T-helper 1 cell treated with Interleukin-12 subunit alpha and Interleukin-12 subunit beta and Interleukin-4 antibody, amounts not matched to agents 30 ng/mL and 1 ng/mL, for 36 hours (primary cell): ENCODE results near the gene ONECUT3. TPM values are rescaled to one million over a fixed set of nuclear protein-coding genes. Genes with fewer than 3 reads are reported as not detected.

Experiments
- intact Hi-C: fragments of 100-400 bp; cut with micrococcal nuclease; formaldehyde crosslinking; loops from one replicate; pipeline ENCODE4 v1.15.1; 2024
- total RNA-seq: library from RNA; stranded (reverse); gene quantifications from 2 replicates; pipeline ENCODE4 v1.2.3, GENCODE V29; 2022

Gene ONECUT3
- total RNA-seq, 1 donor from 2014 or later = not detected

DNA sequence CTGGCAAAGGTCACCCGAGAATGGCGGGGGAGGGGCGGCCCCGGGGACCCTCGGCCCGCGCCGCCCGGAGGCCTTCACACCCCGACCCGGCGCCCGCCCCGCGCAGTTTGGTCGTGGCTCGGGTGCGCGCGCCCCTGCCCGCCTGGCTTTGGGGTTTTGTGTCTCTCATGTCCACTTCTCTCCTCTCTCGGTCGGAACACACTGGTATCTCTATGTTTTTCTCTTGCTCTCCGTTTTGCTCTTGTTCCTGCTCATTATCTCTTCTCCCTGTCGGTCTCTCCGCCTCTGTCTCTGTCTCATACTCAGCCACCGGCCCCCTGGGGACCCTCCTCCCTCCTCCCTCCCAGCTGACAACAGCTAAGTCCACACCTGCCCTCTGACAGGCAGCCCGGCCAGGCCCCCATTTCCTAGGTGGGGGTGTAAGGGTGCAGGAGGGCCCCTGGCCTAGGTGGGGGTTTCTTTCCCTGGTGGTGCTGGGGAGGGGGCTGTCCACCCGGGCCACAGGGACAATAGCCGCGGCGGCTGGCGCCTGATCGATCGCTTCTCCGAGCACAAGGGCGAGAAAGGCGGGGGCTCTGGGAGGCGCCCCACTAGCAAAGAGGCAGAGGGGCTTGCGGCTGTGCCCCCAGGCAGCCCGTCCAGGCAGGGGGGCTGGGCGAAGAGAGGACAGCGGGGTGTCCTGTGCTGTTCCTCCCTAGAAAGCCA lies 2.3 kb downstream of the ONECUT3 start:
- intact Hi-C loops = no loop called here

DNA sequence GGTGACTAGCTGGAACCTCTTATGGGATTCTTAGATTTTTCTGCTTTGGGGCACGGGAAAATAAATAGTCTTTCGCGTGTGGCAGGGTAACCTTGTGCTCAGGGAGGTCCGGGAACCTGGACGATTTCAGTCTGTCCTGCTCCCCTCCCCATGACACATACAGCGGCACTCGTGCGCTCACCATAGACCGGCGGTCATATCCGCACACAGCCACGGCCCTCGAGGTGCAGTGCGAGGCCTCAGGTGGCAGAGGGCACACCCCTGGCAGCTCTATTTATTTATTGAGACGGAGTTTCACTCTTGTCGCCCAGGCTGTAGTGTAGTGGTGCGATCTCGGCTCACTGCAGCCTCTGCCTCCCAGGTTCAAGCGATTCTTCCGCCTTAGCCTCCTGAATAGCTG lies 3.0 kb downstream of the ONECUT3 start:
- intact Hi-C loops = no loop called here

DNA sequence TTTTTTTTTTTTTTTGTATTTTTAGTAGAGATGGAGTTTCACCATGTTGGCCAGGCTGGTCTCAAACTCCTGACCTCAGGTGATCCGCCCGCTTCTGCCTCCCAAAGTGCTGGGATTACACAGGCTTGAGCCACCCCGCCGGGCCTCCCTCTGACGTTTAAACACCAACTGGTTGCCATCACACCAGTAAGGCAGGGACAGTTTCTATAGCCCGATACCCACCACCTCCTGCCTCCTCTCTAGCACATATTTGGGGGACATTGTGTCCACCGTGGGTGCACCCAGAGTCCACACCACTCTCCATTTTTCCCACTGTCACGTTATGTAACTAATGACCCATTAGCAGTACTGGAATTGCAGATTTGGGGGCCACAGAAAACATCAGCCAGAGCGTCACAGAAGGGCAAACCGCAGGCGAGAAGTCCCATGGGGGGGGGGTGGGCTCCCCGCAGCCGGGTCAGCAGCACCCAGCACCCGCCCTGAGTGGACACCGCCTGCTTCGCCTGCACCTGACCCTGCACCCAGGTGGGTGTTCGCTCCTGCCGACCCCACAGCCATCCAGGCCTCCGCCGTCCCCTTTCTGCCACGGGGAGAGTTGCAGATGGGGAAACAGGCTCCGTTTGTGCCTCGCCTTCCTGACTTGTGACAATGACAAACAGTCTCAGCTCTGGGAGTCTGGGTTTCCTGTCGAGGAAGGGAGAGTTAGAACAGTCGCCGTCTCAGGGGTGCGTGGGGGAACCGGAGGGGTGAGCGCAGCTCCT lies 3.6 kb downstream of the ONECUT3 start:
- intact Hi-C loops = no loop called here

DNA sequence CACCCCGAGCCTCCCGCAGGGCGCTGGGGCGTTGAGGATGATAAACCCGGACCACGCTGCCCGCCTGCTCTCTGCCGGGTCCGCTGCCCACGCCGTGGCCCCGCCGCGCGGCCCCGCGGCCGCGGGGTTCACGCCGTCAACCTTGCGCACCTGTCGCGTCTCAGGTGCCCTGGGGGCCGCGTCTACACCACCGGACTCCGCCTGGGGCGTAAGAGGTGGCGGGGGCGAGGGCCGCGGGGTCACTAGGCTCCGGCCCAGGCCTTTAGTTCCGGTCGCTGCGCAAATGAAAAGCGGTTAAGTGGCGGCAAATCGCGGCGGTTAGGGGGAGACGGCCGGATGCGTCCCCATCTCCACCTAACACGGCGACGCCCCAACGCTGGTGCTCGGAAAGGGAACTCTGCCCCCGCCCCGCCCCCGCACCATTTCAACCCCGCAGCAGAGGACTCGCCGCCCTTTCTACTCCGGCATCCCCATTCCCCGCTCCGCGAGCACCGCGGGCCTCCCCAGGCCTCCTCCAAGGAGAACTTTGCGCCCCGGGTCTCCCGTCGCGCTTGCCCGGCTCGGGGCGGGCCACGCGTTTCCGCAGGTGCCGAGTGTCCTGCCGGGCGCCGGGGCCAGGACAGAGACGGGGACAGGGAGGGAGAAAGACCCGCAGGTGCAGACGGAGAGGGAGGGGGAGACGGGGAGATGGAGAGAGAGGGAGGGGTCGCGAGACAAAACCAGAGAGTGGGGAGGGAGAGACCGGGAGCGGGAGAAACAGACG lies 4.3 kb downstream of the ONECUT3 start:
- intact Hi-C loops = no loop called here

DNA sequence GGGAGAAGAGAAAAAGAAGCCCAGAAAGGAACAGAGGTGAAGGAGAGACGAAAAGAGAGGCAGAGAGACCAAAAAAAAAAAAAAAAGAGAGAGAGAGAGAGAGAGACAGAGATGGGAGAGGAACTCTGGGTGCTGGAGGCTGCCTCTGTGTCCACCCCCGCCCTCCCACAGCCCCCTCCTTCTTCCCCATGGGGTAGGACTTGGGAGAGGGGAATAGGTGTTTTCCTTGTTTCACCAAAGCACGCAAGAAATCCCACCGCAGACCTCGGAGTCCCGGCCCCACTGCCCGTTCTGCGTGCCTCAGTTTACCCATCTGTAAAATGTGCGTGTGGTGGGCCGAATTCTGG lies 4.9 kb downstream of the ONECUT3 start:
- intact Hi-C loops = no loop called here

DNA sequence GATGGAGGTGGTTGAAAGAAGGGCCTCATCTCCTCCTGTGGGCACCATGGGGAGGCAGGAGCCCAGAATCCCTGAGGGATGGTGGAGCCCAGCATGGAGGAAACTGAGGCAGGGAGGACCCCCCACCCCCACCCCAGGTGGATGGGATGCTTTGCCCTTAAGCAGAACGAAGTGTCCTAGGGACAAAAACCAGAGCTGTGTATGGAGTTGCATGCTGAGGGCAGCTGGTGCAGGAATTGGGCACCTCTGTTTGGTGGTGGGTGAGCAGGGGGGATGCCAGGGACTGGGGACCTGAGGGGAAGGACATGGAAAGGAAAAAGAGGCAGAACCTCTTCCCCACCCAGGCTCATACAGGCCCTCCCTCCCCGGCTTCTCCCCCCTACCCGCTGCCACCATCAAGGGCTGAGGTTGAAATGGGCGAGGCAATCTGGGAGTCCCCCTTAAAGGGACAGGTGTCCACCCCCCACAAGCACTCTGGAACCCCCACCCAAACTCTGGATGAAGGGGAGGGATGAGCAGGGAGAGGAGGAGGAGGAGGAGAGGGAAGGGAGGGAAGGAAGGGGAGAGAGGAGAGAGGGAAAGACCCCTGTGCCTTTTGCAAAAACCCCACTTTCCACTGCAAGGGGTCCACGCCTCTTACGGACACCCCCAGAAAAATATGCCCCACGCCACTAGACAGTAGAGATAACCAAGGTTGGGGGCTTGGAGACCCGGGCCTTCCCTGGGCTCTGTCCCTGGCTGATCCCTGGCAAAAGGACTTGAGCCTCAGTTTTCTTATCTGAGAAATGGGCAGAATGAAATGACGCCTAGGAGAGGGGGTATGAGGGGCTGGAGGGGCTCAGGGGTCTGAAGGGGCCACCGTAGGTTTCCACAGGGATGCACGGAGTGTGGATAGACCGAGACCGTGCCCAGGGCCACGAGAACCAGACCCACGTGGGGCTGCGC lies 5.9 kb downstream of the ONECUT3 start:
- intact Hi-C loops = no loop called here

DNA sequence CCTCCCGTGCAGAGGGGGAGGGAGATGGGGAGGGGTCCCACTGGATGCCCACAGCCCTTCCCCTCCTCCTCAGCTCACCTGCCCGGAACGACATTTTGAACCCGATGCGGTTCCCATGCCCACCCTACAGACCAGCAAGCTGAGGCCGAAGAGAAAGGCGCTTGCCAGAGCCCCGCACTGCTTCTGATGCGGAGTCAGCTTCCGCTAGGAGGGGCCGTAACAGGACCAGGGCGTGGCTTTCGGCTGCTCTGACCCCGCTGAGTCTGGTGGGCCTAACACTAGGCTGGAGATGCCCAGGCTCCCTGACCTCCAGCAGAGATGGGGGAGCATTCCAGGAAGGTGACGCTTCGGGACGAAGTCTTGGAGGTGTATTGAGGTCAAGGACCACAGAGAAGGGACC lies 6.7 kb downstream of the ONECUT3 start:
- intact Hi-C loops = loop anchor here (2.0 kb wide), 1 partner anchor 291 kb away; no protein-coding TSS in a partner anchor

DNA sequence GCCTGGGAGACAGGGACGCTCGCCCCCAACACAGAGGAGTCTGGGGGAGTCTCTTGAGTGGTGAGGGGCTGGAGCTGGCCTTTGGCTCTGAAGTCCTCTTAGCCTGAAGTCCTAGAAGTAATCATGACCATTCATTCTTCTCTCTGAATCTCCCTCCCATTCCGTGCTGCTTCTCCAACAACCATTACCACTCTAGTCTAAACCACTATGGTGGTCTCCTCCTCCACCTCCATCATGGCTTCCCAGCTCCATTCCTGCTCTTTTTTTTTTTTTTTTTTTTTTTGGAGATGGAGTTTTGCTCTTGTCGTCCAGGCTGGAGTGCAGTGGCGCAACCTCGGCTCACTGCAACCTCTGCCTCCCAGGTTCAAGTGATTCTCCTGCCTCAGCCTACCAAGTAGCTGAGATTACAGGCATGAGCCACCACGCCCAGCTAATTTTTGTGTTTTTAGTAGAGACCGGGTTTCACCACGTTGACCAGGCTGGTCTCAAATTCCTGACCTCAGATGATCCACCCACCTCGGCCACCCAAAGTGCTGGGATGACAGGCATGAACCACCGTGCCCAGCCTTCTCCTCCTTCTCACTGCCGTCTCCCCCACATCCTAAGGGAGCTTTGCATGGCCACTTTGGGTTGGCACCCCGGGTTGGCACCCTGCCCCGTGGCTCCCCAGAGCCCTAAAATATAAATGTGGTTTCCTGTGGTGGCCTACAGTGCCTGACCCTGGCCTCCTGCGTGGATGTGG lies 7.7 kb downstream of the ONECUT3 start:
- intact Hi-C loops = loop anchor here (2.0 kb wide), 1 partner anchor 292 kb away; no protein-coding TSS in a partner anchor

DNA sequence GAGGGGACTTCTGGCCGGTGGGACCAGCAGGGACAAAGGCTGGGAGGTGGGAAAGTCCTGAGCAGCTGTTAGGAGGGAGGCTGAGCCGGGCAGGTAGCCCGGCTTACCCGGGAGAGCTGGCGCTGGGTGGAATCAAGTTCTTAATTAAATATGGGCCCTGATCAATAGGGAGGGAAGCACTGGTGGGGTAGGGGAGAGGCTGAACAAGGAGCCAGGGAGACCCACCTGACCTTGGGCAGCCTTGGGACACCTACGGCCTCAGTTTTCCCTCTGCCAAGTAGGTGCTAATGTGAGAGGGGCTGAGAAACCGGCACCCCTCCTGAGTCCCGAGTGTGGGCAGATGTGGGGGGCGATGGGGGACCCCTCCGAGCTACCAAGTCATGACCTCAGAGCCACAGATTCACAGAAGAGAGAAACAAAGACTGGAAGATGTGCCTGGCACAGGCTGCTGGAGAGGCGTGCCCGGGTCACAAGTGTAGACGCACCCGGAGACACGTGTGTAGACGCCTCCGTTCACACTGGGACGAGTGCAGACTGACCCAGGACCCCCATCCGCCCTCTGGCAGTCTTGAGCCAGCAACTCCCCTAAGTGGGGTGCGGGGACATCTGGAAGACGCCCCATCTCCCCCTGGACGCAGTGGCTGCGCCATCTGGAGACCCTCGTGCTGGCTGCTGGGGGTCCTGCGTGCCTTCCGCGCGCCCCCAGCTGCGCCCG lies 8.4 kb downstream of the ONECUT3 start:
- intact Hi-C loops = loop anchor here (2.0 kb wide), 1 partner anchor 293 kb away; no protein-coding TSS in a partner anchor

DNA sequence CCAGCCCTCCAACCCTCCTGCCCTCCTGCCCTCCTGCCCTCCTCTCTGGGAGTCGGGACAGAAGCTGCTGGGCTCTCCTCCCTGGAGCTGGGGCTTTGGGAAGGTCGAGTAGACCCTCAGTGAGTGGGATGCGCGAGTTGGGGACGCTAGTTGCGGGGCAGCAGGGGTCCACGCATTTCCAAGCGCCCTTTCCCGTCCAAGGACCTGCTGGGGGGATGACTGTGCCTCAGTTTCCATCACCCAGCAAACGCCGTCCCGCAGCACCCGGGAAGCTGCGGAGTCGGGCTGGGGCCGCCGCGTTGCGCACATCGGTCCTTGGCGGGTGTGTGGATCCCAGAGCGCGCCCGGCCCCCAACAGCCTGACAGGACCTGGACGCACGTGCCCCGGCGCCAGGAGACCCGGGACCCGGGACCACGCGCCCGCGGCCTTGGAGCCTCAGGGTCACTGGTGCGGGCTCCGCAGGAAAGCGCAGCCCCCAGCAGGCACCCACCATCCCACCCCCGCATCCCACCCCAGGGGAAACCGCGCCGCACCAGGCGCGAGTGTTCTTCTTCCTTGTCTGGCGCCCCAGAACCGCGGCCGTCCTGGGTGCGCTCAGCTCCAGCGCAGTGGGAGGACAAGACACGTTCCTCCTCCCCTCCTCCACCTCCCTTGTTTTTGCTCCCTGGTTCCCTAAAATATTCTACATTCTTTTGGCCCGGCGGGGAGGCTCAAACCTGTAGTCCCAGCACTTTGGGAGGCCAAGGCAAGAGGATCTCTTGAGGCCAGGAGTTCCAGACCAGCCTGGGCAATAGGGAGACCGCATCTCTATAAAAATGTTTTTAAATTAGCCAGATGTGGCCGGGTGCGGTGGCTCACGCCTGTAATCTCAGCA lies 9.2 kb downstream of the ONECUT3 start:
- intact Hi-C loops = no loop called here

DNA sequence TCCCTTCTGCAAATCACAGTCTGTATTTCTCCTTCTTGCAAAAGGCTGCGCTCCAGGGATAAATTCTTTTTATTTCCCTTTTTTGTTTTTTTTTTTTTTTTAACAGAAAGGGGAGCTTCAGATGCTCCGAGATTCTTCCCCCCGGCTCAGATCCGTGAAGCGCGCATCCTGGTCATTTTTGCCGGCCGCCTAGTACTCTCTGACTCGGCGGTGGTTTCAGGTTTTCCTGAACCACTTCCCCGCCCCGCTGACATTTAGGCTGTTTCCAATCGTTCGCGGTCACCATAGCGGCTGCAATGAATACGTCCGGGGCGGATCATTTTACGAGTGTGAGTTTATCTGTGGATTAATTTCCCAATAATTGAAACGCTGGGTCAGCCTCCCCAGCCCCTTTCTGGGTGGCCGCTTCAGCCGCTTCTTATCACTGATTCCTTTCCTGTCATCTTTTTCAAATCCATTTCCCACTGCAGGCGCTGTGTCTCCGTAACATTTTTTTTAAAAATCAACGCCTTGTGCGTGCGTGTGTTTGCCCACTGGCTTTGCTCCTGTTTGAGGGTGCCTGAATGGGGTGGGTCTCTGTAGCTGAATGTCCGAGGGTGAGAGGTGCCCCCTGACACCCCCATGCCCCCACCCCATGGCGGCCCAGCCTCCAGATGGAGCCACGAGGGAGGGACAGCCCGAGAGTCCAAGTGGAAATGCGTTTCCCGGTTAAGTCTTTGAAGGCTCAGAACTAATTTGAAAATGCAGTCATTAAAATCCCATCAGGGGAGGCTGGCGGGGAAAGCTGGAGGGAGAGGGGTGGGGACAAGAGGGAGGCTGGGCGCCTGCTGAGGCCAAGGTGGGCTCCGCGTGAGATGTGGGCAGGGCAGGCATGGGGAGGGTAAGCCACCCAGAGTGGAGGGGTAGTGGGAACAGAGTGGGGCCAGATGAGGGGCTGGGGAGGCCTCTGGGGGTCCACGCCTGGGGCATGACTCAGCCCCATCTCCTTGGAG lies 10.6 kb downstream of the ONECUT3 start:
- intact Hi-C loops = no loop called here

DNA sequence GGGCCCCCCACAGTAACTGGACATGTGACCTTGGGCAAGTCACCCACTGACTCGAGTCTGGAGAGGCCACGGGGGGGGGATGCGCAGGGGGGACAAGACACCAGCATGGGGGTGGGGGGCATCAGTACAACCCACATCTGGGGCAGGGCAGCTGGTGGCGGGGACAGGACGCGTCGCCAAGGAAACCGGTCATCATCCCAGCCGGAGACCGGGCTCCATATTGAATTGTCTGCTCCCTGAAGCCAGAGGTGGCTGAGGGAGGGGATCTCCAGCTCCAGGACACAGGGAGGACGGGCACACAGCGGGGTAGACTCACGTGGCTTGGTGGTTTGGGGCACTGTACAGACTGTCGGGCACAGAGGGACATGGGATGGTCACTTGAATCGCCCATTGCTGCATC lies 11.4 kb downstream of the ONECUT3 start:
- intact Hi-C loops = no loop called here

DNA sequence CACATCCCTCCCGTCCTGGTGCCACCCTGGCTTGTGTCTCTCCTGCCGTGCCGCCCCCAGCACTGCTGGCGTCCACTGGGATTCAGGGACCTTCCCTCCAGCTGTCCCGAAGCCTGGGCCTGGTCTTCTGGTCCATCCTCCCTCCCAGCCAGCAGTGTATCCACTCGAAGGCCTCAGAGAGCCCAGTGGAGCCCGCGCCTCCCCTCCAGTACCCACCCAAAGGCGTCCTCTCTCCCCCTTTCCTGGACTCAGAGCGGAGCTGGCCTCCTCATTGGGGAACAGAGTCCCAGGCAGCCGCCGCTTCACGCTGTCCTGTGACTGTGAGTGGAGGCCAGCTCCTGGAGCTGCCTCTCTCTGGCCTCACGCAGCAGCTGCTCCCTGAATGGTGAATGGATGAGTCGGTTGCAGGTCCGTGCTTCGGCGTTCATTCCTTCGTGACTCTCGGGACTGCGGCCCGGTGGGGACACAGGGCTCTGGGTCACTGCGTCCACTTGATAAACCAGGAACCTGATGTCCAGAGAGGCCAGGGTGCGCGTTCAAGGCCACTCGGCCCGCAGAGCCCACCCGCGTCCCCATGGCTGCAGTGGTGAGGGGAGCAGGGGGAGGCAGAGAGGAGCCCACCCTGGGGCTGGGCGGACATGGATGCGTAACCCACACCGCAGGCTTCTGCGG lies 12.1 kb downstream of the ONECUT3 start:
- intact Hi-C loops = no loop called here

DNA sequence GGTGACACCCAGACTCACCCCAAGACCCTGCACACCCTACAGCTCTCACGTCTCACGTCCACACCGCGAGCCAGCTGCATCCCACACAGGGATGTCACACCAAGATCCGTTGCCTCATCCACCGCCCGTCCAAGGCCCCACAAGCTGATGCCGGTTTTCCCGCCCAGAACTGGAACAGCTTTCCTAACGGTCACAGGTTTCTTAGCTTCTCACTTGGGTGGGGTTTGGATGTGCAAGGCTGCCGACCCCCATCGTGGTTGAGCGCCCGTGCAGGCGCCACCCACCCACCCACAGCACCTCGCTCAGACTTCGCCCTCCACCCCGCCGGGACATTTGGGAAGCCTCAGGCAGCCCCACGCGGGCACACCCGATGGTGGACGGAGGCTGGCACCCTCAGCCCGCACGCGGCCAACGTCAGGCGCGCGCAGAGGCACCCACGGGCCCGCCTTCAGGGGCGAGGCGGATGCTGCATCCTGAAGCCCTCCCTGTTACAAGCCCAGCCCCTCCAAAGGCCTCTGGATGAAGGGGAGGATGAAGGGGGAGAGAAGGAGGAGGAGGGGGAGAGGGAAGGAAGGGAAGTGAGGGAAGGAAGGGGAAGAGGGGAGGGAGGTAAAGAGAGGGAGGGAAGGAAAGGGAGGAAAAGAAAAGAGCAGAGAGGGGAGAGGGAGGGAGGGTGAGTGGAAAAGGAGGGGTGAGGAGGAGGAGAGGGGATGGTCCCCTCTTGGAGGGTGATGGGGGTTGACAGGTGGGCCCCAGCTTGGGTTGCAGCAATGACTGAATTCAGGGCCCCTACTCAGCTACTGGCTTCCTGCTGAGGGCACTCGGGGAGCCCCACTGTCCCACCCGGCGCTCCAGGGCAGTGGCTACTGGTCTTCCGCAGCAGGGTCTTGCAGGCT lies 12.8 kb downstream of the ONECUT3 start:
- intact Hi-C loops = no loop called here

DNA sequence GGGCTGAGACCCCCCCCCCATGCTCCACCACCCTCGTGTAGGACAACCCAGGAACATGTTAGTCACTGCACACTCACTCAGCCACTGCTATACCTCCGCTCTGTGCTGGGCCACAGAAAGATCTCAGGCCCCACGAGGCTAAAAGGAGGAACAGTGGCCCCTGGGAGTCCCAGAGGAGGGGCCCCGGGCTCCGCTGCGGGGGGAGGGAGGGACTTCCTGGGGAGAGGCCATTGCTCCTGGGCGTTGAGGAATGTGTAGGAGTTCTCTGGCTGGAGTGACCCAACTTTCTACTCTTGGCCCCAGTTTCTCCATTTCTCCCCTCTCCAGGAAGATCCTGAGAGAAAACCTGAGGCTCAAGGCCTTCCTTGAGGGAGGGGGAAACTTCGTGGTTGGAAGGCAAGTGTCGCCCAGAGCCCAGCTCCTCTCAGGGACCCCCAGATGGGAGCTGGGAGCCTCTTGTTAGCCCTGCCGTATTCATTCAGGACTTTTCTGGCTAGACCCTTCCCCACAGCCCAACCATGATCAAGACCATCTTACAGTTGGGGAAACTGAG lies 13.6 kb downstream of the ONECUT3 start:
- intact Hi-C loops = loop anchor here (1.0 kb wide), 2 partner anchors 95 to 221 kb away; no protein-coding TSS in a partner anchor
